PC-9 (cell line): ENCODE results near the gene IRF2.

Experiments used
- CTCF ChIP-seq: fragments of 200-600 bp; sonication (generic); conservative IDR thresholded peaks from 2 replicates; pipeline ENCODE4 v1.6.1; 2017; ENCODE audit warnings: mixed run types, antibody characterized with exemption, mild to moderate bottlenecking, moderate library complexity
- EZH2 ChIP-seq: fragments of 200-600 bp; sonication (generic); IDR thresholded peaks from 2 replicates; pipeline ENCODE4 v1.8.0; 2017; ENCODE audit warnings: antibody characterized with exemption, low read depth

DNA sequence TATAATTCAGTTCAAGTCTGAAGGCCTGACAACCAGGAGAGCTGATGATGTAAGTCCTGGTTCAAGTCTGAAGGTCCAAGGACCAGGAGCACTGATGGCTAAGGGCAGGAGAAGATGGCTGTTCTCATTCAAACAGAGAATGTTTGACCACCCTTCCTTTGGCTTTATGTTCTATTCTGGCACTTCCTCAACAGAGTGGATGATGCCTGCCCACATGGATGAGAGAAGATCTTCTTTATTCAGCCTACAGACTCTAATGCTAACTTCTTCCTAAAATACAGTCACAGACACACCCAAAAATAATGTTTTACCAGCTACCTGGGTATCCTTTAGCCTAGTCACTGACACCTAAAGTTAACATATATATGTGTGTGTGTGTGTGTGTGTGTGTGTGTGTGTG lies 25.6 kb upstream of the IRF2 start:
- TF ChIP-seq EZH2 (no peak), CTCF (no peak)
